Measurements from ENCODE around the gene PHB1.

DNA sequence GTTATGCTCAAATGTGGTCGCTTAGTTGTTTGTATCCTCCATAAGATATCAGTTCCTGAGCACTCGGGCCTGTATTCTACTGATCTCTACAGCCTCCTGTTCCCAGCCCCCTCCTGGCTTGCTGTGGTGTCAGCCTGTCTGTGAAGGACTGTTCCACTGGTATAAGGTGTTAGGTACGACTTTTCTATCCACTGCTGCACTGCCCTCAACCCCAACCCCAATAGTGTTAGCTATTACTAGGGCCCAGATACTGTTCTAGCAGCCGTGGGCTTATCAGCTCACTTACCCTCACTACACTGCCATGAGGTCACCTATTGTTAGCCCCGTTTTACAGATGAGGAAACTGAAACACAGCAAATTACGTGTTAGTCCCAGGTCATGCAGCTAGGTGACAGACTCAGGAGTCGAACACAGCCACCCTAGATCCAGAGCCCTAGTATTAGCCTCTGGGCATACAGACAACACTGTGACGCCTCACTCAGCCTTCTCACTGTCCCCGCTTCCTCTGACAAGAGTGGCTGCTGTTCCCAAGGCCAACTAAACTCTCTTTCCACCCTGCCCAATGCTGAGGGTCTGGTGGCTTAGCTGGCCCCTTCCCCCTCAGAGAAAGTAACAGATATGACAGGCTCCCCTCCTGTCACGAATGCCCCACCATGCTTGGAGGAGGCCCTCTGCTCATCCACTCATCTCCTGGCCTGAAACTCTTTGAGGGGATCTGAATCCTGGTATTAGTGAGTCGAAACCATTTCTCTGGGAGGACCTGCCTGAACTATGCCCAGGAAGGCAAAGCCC lies 27.0 kb downstream of the PHB1 start:
- TF ChIP-seq, protein P1, sequence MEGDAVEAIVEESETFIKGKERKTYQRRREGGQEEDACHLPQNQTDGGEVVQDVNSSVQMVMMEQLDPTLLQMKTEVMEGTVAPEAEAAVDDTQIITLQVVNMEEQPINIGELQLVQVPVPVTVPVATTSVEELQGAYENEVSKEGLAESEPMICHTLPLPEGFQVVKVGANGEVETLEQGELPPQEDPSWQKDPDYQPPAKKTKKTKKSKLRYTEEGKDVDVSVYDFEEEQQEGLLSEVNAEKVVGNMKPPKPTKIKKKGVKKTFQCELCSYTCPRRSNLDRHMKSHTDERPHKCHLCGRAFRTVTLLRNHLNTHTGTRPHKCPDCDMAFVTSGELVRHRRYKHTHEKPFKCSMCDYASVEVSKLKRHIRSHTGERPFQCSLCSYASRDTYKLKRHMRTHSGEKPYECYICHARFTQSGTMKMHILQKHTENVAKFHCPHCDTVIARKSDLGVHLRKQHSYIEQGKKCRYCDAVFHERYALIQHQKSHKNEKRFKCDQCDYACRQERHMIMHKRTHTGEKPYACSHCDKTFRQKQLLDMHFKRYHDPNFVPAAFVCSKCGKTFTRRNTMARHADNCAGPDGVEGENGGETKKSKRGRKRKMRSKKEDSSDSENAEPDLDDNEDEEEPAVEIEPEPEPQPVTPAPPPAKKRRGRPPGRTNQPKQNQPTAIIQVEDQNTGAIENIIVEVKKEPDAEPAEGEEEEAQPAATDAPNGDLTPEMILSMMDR (conservative IDR thresholded peaks at IDR 0.05), result no peak
- TF ChIP-seq ZFX (IDR thresholded peaks at IDR 0.05), result no peak

Measured in C4-2B (cell line).